ENCODE data around the gene NECTIN2.
"Not testable (repeated sequence)": the region's sequence is repeated elsewhere in the genome, so short reads cannot be mapped to it uniquely, and the experiment has no call there.

Gene NECTIN2

GRCh38 chr19:44878120-44878865 is 32.2 kb downstream of the NECTIN2 start:
- no peak overlapping the region for H3K4me3 ChIP-seq (ENCODE audit: low read length)
- TF ChIP-seq ZNF274 (IDR thresholded peaks at IDR 0.05; ENCODE audit: low read depth, low read length): no peak

- no peak for TF ChIP-seq ZNF274 (IDR thresholded peaks at IDR 0.05; ENCODE audit: low read depth, low read length)
- H3K4me3 ChIP-seq (ENCODE audit: low read length): no peak overlapping the region
Observed at GRCh38 chr19:44879309-44880065, 33.4 kb downstream of the NECTIN2 start.

GRCh38 chr19:44882063-44882462 is 36.0 kb downstream of the NECTIN2 start:
- no peak overlapping the region for H3K4me3 ChIP-seq (ENCODE audit: low read length)
- no peak for TF ChIP-seq ZNF274 (IDR thresholded peaks at IDR 0.05; ENCODE audit: low read depth, low read length)

GRCh38 chr19:44882619-44883397 is 36.7 kb downstream of the NECTIN2 start:
- not testable (repeated sequence) for H3K4me3 ChIP-seq (ENCODE audit: low read length)

- no peak for TF ChIP-seq ZNF274 (IDR thresholded peaks at IDR 0.05; ENCODE audit: low read depth, low read length)
- H3K4me3 ChIP-seq (ENCODE audit: low read length): no peak overlapping the region
Observed at GRCh38 chr19:44883922-44884321, 37.8 kb downstream of the NECTIN2 start.

GRCh38 chr19:44884566-44884965 is 38.5 kb downstream of the NECTIN2 start:
- H3K4me3 ChIP-seq (ENCODE audit: low read length): no peak overlapping the region
- no peak for TF ChIP-seq ZNF274 (IDR thresholded peaks at IDR 0.05; ENCODE audit: low read depth, low read length)

GRCh38 chr19:44886141-44886540 is 40.0 kb downstream of the NECTIN2 start:
- TF ChIP-seq ZNF274 (IDR thresholded peaks at IDR 0.05; ENCODE audit: low read depth, low read length): no peak
- no peak overlapping the region for H3K4me3 ChIP-seq (ENCODE audit: low read length)

GRCh38 chr19:44887648-44888047 is 41.6 kb downstream of the NECTIN2 start:
- TF ChIP-seq ZNF274 (IDR thresholded peaks at IDR 0.05; ENCODE audit: low read depth, low read length): no peak
- H3K4me3 ChIP-seq (ENCODE audit: low read length): no peak overlapping the region

GRCh38 chr19:44888335-44888734 is 42.2 kb downstream of the NECTIN2 start:
- not testable (repeated sequence) for H3K4me3 ChIP-seq (ENCODE audit: low read length)

- peak overlapping the region; percentile 59; the same call in 1 of the 2 replicates for H3K4me3 ChIP-seq (ENCODE audit: low read length)
- TF ChIP-seq ZNF274 (IDR thresholded peaks at IDR 0.05; ENCODE audit: low read depth, low read length): no peak
Observed at GRCh38 chr19:44889830-44890365, 43.8 kb downstream of the NECTIN2 start.

- TF ChIP-seq ZNF274 (IDR thresholded peaks at IDR 0.05; ENCODE audit: low read depth, low read length): no peak
- peak overlapping the region; percentile 59; the same call in 1 of the 2 replicates for H3K4me3 ChIP-seq (ENCODE audit: low read length)
Observed at GRCh38 chr19:44890366-44891015, 44.4 kb downstream of the NECTIN2 start.

GRCh38 chr19:44891016-44891882 is 45.2 kb downstream of the NECTIN2 start, which contains the start of gene TOMM40:
Gene TOMM40 (plus strand): TSS chr19:44891254. CDS start chr19:44891416, 162 bp downstream.
- H3K4me3 ChIP-seq (ENCODE audit: low read length): peak within 1 kb of the TSS; percentile 95
- TF ChIP-seq ZNF274 (IDR thresholded peaks at IDR 0.05; ENCODE audit: low read depth, low read length): no peak

- TF ChIP-seq ZNF274 (IDR thresholded peaks at IDR 0.05; ENCODE audit: low read depth, low read length): no peak
- no peak overlapping the region; the same call in 1 of the 2 replicates for H3K4me3 ChIP-seq (ENCODE audit: low read length)
Observed at GRCh38 chr19:44892932-44893331, 46.8 kb downstream of the NECTIN2 start.

Data from GM08714 (cell line).